Measurements from ENCODE around the gene AAMP. TPM values are rescaled to one million over a fixed set of nuclear protein-coding genes. Genes with fewer than 3 reads are reported as not detected.

Gene AAMP
- total RNA-seq, 1 donor from 2014 or later: 106 TPM

DNA sequence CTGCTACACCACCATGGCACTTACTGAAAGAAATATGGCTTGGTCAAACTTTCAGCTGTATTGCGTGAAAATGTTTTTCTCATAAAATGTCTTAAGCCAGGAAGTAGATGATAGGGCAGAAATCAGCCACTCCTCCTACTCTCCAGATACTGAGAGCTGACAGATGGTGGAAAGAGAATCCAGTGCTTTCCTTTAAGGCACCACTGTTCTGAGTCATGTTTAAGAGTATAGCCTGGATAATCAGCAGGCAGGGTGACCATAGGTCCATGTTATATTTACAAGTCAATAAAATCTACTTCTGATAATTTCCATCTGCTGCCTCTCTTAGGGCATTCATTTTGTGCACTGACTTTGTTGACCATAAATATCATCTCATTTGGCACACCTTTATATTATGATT lies 31.1 kb downstream of the AAMP start:
- no peak for DNase-seq (ENCODE audit: extremely low spot score in 2 of 2)
- no peak overlapping the region for H3K4me3 ChIP-seq
- intact Hi-C loops (cut with DNase I): no loop called here
- H3K4me1 ChIP-seq: no peaks in the 10 kb centered on the region
- no peaks in the 10 kb centered on the region for H3K9me3 ChIP-seq
- TF ChIP-seq, protein P1, sequence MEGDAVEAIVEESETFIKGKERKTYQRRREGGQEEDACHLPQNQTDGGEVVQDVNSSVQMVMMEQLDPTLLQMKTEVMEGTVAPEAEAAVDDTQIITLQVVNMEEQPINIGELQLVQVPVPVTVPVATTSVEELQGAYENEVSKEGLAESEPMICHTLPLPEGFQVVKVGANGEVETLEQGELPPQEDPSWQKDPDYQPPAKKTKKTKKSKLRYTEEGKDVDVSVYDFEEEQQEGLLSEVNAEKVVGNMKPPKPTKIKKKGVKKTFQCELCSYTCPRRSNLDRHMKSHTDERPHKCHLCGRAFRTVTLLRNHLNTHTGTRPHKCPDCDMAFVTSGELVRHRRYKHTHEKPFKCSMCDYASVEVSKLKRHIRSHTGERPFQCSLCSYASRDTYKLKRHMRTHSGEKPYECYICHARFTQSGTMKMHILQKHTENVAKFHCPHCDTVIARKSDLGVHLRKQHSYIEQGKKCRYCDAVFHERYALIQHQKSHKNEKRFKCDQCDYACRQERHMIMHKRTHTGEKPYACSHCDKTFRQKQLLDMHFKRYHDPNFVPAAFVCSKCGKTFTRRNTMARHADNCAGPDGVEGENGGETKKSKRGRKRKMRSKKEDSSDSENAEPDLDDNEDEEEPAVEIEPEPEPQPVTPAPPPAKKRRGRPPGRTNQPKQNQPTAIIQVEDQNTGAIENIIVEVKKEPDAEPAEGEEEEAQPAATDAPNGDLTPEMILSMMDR (IDR thresholded peaks at IDR 0.05): no peak
- no peak for TF ChIP-seq POLR2A (IDR thresholded peaks at IDR 0.05)
- TF ChIP-seq POLR2AphosphoS5 (IDR thresholded peaks at IDR 0.05; ENCODE audit: insufficient read depth in 1 of 2, low read depth in 1 of 2): no peak
- no peak overlapping the region for H3K27ac ChIP-seq
- no peaks in the 10 kb centered on the region for H3K27me3 ChIP-seq
- peaks cover 0 to 85% of the 10 kb centered on the region in 2 donors for H3K36me3 ChIP-seq

DNA sequence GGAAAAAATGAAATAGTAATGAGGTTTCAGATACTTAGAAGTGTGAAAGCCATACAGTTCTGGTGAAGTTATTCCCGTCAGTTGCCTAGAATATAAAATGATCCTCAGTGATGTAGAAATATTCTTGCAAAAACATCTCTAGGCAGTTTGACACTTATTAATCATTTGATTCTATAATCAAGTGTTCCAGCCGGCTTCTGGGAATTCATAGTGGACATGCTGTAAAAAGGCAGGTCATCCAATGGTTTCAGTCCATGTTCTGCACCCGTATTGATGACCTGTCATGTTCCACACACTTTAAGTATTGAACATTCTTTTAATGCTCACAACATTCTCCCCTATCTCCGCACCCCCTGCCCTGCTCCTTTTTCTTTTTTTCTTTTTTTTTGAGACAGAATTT lies 33.1 kb downstream of the AAMP start:
- Histone ChIP-seq H3K27ac (no peak overlapping the region), H3K4me1 (peaks cover 3% of the 10 kb centered on the region), H3K27me3 (no peaks in the 10 kb centered on the region), H3K36me3 (peaks cover 0 to 87% of the 10 kb centered on the region in 2 donors), H3K9me3 (no peaks in the 10 kb centered on the region), H3K4me3 (no peak overlapping the region)
- no peak for DNase-seq (ENCODE audit: extremely low spot score in 2 of 2)
- intact Hi-C loops (cut with DNase I): no loop called here
- TF ChIP-seq POLR2AphosphoS5 (IDR thresholded peaks at IDR 0.05; ENCODE audit: insufficient read depth in 1 of 2, low read depth in 1 of 2) (no peak), POLR2A (IDR thresholded peaks at IDR 0.05) (no peak)
- TF ChIP-seq, protein P1 (IDR thresholded peaks at IDR 0.05): no peak

DNA sequence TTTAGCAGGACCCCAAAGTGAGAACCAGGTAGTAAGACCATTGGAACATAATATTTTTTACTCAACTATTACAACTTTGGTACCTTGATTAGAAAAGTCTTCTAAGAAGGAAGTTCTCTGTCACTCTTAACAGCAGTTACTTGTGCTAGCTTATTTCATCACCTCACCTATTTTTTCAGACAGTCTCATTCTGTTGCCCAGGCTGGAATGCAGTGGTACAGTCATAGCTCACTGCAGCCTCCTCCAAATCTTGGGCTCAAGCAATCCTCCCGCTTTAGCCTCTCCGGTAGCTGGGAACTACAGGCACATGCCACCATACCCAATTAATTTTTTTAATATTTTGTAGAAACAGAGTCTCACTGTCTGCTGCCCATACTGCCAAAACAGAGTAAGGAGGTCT lies 34.9 kb downstream of the AAMP start:
- Histone ChIP-seq H3K4me1 (peaks cover 14% of the 10 kb centered on the region), H3K36me3 (peaks cover 0 to 92% of the 10 kb centered on the region in 2 donors), H3K27me3 (no peaks in the 10 kb centered on the region), H3K9me3 (no peaks in the 10 kb centered on the region), H3K27ac (no peak overlapping the region), H3K4me3 (no peak overlapping the region)
- intact Hi-C loops (cut with DNase I): no loop called here
- no peak for TF ChIP-seq POLR2AphosphoS5 (IDR thresholded peaks at IDR 0.05; ENCODE audit: insufficient read depth in 1 of 2, low read depth in 1 of 2)
- TF ChIP-seq, protein P1 (IDR thresholded peaks at IDR 0.05): no peak
- TF ChIP-seq POLR2A (IDR thresholded peaks at IDR 0.05): no peak
- DNase-seq (ENCODE audit: extremely low spot score in 2 of 2): no peak

DNA sequence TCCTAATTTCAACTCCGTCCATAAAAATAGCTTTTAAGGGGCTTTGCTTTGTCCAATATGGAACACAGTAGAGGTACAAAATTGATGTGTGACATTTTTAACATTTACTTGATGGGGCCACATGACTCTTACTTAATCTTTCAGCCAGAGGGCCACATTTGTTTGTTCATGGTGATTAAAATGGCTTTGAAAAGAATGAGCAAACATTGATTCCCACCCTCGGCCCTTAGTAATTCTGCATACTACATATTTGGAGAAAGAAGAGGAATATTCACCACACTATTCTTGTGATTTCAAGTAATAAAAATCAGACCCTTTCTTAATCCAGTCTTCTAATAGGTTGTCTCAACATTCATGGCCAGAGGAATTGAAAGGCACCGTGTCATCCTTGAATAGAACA lies 35.4 kb downstream of the AAMP start:
- Histone ChIP-seq H3K36me3 (peaks cover 0 to 92% of the 10 kb centered on the region in 2 donors), H3K27ac (no peak overlapping the region), H3K4me1 (peaks cover 19% of the 10 kb centered on the region), H3K4me3 (no peak overlapping the region), H3K9me3 (no peaks in the 10 kb centered on the region), H3K27me3 (no peaks in the 10 kb centered on the region)
- TF ChIP-seq POLR2AphosphoS5 (IDR thresholded peaks at IDR 0.05; ENCODE audit: insufficient read depth in 1 of 2, low read depth in 1 of 2) (no peak), POLR2A (IDR thresholded peaks at IDR 0.05) (no peak)
- TF ChIP-seq, protein P1 (IDR thresholded peaks at IDR 0.05): no peak
- intact Hi-C loops (cut with DNase I): no loop called here
- DNase-seq (ENCODE audit: extremely low spot score in 2 of 2): no peak

DNA sequence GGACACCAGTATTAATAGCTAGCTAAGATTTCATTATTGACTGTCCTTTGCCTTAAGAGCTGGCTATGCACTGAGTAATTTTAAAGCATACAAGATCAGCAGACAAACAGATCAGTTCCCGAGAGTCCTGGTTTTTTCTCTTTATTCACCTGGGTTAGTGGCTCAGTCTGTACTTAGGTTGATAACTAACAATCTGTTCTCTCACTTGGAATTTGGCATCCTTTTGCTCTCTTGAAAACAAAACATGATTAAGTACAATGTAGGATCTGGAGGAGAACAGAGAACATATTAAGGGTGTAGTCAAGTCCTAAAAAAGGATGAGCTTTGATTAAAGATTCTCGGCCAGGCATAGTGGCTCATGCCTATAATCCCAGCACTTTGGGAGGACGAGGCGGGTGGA lies 36.4 kb downstream of the AAMP start:
- no peak for DNase-seq (ENCODE audit: extremely low spot score in 2 of 2)
- no peak for TF ChIP-seq POLR2AphosphoS5 (IDR thresholded peaks at IDR 0.05; ENCODE audit: insufficient read depth in 1 of 2, low read depth in 1 of 2)
- no peak for TF ChIP-seq POLR2A (IDR thresholded peaks at IDR 0.05)
- TF ChIP-seq, protein P1 (IDR thresholded peaks at IDR 0.05): no peak
- H3K27ac ChIP-seq: no peak overlapping the region
- H3K4me3 ChIP-seq: no peak overlapping the region
- peaks cover 0 to 92% of the 10 kb centered on the region in 2 donors for H3K36me3 ChIP-seq
- intact Hi-C loops (cut with DNase I): no loop called here
- H3K9me3 ChIP-seq: no peaks in the 10 kb centered on the region
- peaks cover 29% of the 10 kb centered on the region for H3K4me1 ChIP-seq
- H3K27me3 ChIP-seq: no peaks in the 10 kb centered on the region
